GM19099 (cell line): ENCODE measurements around the gene FAM193B.

ENCODE experiments used
- POLR2A ChIP-seq: IDR thresholded peaks from 3 replicates; pipeline ENCODE4 v1.6.1; 2011; ENCODE audit warnings: low read depth; ENCODE audit not compliant: insufficient read length; ENCODE audit errors: extremely low read depth

FAM193B gene

GRCh38 chr5:177479774-177480173, 74.6 kb downstream of the FAM193B start:
- TF ChIP-seq POLR2A: no peak

DNA sequence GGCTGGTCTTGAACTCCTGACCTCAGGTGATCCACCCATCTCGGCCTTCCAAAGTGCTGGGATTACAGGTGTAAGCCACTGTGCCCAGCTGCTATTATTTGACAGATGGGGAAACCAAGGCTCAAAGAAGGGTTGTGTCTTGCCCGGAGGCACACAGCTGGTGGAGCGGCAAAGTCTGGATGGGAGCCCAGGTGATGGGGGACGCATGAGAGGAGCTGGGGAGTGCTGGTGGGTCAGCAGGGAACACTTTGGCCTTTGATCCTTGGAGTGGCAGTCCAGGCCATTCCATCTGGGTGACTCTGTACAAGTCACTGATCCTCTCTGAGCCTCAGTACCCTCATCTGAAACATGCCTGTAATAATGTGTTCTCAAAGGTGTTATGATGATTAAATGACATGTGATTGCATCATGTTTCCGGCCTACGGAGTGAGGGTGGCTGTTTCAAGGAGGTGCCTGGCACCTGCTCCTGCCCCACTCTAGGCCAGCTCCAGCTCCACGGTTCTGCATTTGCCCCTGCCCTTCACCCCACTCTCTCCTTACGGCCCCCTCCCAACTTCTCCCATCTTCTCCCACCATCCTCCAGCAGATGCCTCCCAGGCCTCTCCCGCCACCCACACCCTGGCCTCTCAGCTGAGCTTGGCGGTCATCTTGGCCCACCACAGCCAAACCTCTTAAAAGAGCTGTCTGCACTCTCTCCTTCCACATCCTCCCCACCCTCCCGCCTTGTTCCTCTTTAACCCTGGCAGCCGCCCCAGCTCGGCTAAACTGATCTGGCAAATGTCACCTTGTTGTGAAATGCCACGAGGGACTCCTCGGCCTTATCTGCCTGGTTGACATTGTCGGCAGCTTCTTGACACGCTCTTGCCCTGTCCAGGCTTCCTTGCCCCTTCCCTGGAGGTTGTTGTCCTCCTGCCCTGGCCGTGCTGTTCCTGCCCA, 75.4 kb downstream of the FAM193B start:
- no peak for TF ChIP-seq POLR2A

- no peak for TF ChIP-seq POLR2A
These were observed 76.5 kb downstream of the FAM193B start for GRCh38 chr5:177477701-177478477.

- no peak for TF ChIP-seq POLR2A
These were observed 77.7 kb downstream of the FAM193B start for GRCh38 chr5:177476531-177477233.

DNA sequence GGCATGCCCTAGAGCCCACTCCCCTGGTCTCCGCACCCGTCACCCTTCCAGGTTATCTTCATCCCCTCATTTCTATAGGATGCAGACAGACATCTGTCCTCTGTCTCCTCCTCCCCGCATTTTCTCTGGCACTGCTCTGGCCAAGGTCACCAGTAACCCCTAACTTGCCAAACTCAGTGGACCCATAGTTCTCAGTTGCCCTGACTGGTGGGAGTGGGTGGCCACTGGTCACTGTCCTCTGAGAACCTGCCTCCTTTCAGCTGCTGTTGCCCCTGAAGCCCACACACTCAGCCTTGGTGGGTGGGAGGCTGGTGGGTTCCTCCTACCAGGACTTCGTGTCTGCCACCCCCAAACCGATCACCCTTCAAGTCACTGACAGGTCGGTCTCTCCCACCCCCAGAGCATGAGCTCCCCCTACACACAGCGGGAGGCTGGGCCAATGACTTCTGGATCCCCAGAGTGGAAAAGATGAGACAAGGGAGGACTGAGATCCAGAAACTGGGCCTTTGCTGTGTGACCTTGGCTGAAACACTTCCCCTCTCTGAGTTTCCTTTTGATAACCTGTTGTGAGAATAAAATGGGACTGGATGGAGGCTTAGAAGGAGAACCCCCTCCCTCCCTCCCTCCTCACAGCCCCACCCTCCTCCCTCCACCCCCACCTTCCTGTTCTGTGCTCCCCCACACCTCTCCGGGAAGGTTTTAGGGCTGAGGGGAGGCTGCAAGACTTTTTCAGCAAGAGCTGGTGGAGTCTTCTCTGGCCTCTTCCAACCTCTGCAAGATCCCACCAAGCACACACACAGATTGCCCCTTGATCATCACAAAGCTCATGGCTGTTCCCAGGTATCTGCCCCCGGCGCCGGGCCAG, 78.6 kb downstream of the FAM193B start:
- no peak for TF ChIP-seq POLR2A

- TF ChIP-seq POLR2A: no peak
These were observed 79.4 kb downstream of the FAM193B start for GRCh38 chr5:177474846-177475562.

DNA sequence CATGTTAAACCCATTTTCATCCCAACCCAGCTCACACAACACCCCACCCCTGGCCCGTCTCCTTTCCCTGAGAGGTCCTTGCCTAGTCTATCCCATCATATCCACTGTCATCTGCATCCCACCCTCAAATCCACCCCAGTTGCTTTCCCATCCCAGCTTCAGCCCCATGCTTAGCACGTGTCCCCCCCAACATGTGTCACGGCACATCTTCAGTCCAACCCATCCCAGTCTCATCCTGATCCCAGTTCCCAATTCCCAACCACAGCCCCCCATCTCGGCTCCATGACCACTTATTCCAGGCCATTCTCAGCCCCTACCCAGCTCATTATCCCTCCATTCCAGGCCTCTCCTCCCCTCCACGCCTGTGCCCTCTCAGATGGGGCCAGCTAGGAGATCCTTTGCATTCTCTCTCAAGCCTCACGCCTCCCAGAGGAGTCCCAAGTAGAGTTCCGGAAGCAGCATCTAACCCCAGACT, 80.3 kb downstream of the FAM193B start:
- TF ChIP-seq POLR2A: no peak

- no peak for TF ChIP-seq POLR2A
These were observed 80.8 kb downstream of the FAM193B start, which contains the start of gene DBN1 for GRCh38 chr5:177473443-177474001. DBN1 (minus strand) TSS chr5:177473634; CDS start chr5:177473521, 113 bp downstream.

GRCh38 chr5:177472460-177473442, 81.6 kb downstream of the FAM193B start:
- peak; percentile 44 for TF ChIP-seq POLR2A

- no peak for TF ChIP-seq POLR2A
These were observed 82.6 kb downstream of the FAM193B start for GRCh38 chr5:177471610-177472356.

- no peak for TF ChIP-seq POLR2A
These were observed 83.4 kb downstream of the FAM193B start for GRCh38 chr5:177470759-177471536.
